SU-DHL-6 (cell line): Measurements from ENCODE around the gene SLC38A10.

Experiments used
- H2AFZ ChIP-seq: fragments of 200-600 bp; sonication (generic); 2 replicates; pipeline ENCODE4 v1.6.1; 2014; ENCODE audit warnings: low read depth, mild to moderate bottlenecking, moderate library complexity, mixed read lengths, antibody characterized with exemption, low read length; ENCODE audit not compliant: severe bottlenecking
- H3F3A ChIP-seq: fragments of 200-600 bp; shearing (Covaris generic); 2 replicates; pipeline ENCODE4 v1.6.0; 2016; ENCODE audit warnings: antibody characterized with exemption, mild to moderate bottlenecking; ENCODE audit not compliant: insufficient read depth
- H3K27ac ChIP-seq: fragments of 200-600 bp; sonication (generic); 2 replicates; pipeline ENCODE4 v1.5.1; 2016; ENCODE audit warnings: low read depth, mild to moderate bottlenecking, low read length, moderate library complexity, mixed read lengths
- H3K27me3 ChIP-seq: fragments of 200-600 bp; sonication (generic), shearing (Covaris generic); 2 replicates; pipeline ENCODE4 v1.6.0; 2014; ENCODE audit warnings: mild to moderate bottlenecking, low read length
- H3K36me3 ChIP-seq: fragments of 200-600 bp; sonication (generic); 2 replicates; pipeline ENCODE4 v1.6.1; 2014; ENCODE audit warnings: mild to moderate bottlenecking, low read length, mixed read lengths
- H3K4me2 ChIP-seq: fragments of 300-600, 200-600 bp; shearing (Covaris generic), sonication (generic); 2 replicates; pipeline ENCODE4 v1.6.0; 2014; ENCODE audit warnings: low read length, low read depth, mild to moderate bottlenecking; ENCODE audit not compliant: poor library complexity, severe bottlenecking
- H3K4me3 ChIP-seq: fragments of 200-600 bp; sonication (generic); 2 replicates; pipeline ENCODE4 v1.5.1; 2014; ENCODE audit warnings: antibody characterized with exemption, low read length, mild to moderate bottlenecking, mixed read lengths; ENCODE audit not compliant: insufficient read depth, poor library complexity, severe bottlenecking
- H3K79me2 ChIP-seq: fragments of 200-600 bp; sonication (generic); 2 replicates; pipeline ENCODE4 v1.6.1; 2014; ENCODE audit warnings: mild to moderate bottlenecking, low read length, moderate library complexity; ENCODE audit not compliant: insufficient read depth
- H3K9ac ChIP-seq: fragments of 200-600 bp; sonication (generic); 2 replicates; pipeline ENCODE4 v1.7.0; 2014; ENCODE audit warnings: mild to moderate bottlenecking, low read length
- H3K9me2 ChIP-seq: fragments of 200-600 bp; sonication (generic); replicated peaks from 2 replicates; pipeline ENCODE4 v1.6.1; 2014; ENCODE audit warnings: low read length; ENCODE audit not compliant: insufficient read depth
- H3K9me3 ChIP-seq: fragments of 200-600 bp; sonication (generic); 2 replicates; pipeline ENCODE4 v1.6.1; 2014; ENCODE audit warnings: low read length, mixed read lengths; ENCODE audit not compliant: insufficient read depth
- H4K20me1 ChIP-seq: fragments of 200-600 bp; sonication (generic); 2 replicates; pipeline ENCODE4 v1.6.1; 2014; ENCODE audit warnings: low read depth, mild to moderate bottlenecking, antibody characterized with exemption, low read length, moderate library complexity, mixed read lengths
- EZH2phosphoT487 ChIP-seq: fragments of 200-600 bp; sonication (generic), shearing (Covaris generic); conservative IDR thresholded peaks from 2 replicates; pipeline ENCODE4 v1.6.1; 2018; ENCODE audit warnings: mild to moderate bottlenecking, antibody characterized with exemption, low read length, moderate library complexity, mixed read lengths
- TF ChIP-seq, protein P1 (sequence below): fragments of 200-600 bp; sonication (generic); IDR thresholded peaks from one replicate; pipeline ENCODE4 v1.5.1; 2017; ENCODE audit warnings: antibody characterized with exemption, mild to moderate bottlenecking, low read length, moderate library complexity; ENCODE audit not compliant: insufficient read depth, poor library complexity, severe bottlenecking

The SLC38A10 gene

DNA sequence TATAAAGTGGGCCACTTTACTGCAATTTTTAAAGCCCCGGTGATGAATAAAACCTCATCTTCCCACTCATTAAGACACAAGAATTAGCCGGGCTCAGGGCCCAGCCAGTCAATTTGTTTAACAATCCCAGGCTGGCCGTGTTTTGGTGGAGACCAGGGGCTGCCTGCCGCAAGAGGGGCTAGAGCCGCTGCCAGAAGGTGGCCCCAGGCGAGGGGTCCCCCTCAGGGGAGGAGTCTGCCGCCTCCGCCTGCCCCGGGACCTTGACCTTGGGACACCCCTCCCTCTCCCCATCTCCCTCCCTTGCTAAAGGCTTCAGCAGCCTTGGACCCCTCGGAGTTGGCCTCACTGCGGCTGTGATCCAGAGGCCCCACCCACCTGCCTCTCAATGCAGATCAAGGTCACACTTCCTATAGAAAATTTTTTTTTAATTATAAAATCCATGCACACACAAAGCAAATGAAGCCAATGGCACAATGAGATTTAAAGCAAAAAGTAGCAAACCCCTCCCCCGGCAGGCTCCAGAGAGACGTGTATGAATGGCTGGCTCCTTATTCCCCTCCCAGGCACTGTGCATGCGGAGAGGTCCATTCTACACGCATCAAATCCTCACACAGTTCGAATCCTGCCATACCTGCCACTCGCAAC, 23.0 kb upstream of the SLC38A10 start:
- no peaks in the 10 kb centered on the region for H3K27me3 ChIP-seq

DNA sequence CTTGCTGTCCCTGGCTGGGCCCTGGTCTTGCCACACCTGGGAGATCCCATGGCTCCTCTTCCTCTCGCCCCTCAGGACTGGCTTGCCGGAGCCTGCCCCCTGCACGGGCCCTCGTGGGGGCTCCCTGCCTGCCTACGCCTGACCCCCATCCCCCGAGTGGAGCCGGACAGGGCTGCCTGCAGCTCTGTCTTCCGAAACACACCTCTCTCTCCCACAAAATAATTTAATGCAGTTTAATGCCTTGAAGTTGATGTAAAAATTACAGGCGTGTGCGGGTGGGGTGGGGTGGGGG, 22.4 kb upstream of the SLC38A10 start:
- Histone ChIP-seq H3K27me3 (no peaks in the 10 kb centered on the region), H3F3A (no peaks in the 10 kb centered on the region), H2AFZ (no peak overlapping the region), H4K20me1 (no peaks in the 10 kb centered on the region), H3K36me3 (no peaks in the 10 kb centered on the region), H3K9me3 (no peaks in the 10 kb centered on the region), H3K79me2 (no peaks in the 10 kb centered on the region), H3K27ac (no peak overlapping the region), H3K9me2 (no peaks in the 10 kb centered on the region), H3K4me2 (no peak overlapping the region), H3K4me3 (no peak overlapping the region), H3K9ac (no peak overlapping the region)
- TF ChIP-seq, protein P1, sequence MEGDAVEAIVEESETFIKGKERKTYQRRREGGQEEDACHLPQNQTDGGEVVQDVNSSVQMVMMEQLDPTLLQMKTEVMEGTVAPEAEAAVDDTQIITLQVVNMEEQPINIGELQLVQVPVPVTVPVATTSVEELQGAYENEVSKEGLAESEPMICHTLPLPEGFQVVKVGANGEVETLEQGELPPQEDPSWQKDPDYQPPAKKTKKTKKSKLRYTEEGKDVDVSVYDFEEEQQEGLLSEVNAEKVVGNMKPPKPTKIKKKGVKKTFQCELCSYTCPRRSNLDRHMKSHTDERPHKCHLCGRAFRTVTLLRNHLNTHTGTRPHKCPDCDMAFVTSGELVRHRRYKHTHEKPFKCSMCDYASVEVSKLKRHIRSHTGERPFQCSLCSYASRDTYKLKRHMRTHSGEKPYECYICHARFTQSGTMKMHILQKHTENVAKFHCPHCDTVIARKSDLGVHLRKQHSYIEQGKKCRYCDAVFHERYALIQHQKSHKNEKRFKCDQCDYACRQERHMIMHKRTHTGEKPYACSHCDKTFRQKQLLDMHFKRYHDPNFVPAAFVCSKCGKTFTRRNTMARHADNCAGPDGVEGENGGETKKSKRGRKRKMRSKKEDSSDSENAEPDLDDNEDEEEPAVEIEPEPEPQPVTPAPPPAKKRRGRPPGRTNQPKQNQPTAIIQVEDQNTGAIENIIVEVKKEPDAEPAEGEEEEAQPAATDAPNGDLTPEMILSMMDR = no peak
- no peak for TF ChIP-seq EZH2phosphoT487

More for the DNA sequence above, 23.0 kb upstream of the SLC38A10 start:
- TF ChIP-seq, protein P1 = no peak
- no peak for TF ChIP-seq EZH2phosphoT487
- Histone ChIP-seq H3F3A (no peaks in the 10 kb centered on the region), H3K27ac (no peak overlapping the region), H3K9ac (no peak overlapping the region), H3K4me2 (no peak overlapping the region), H3K9me2 (no peaks in the 10 kb centered on the region), H3K36me3 (no peaks in the 10 kb centered on the region), H4K20me1 (no peaks in the 10 kb centered on the region), H3K79me2 (no peaks in the 10 kb centered on the region), H2AFZ (no peak overlapping the region), H3K4me3 (no peak overlapping the region), H3K9me3 (no peaks in the 10 kb centered on the region)

DNA sequence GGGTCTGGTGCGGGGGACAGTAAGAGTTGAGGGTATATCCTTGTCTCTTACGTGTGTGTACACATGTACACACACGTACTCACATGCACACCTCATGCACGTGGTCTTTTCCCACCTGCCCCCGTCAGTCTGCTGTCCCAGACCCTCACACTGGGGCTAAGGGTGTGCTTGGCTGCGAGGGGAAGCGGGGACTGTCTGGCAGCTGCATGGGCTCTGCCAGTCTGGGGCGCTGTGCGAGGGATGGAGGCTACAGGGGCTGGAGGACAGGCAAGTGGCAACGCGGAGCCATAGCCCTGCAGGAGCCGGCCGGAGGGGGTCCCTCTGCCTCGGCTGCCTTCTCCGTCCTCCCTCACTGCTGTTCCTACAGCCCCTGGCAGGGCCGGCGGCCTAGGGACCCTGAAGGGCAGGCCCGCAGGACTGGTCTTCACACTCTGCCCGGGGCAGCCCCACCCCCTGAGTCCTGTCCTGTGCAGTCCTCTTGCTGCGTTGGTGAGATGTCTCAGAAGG, 20.8 kb upstream of the SLC38A10 start:
- Histone ChIP-seq H4K20me1 (no peaks in the 10 kb centered on the region), H3K36me3 (no peaks in the 10 kb centered on the region), H3K4me2 (no peak overlapping the region), H3K27me3 (no peaks in the 10 kb centered on the region), H3K4me3 (no peak overlapping the region), H3K79me2 (no peaks in the 10 kb centered on the region), H3K27ac (no peak overlapping the region), H3K9me2 (no peaks in the 10 kb centered on the region), H3F3A (no peaks in the 10 kb centered on the region), H3K9me3 (no peaks in the 10 kb centered on the region), H3K9ac (no peak overlapping the region), H2AFZ (no peak overlapping the region)
- TF ChIP-seq, protein P1 = no peak
- TF ChIP-seq EZH2phosphoT487 = no peak
